ENCODE measurements around the gene ZNF710. TPM values are rescaled to one million over a fixed set of nuclear protein-coding genes. Genes with fewer than 3 reads are reported as not detected.

Gene ZNF710
- total RNA-seq, 1 donor from 2014 or later = 25.2 TPM

DNA sequence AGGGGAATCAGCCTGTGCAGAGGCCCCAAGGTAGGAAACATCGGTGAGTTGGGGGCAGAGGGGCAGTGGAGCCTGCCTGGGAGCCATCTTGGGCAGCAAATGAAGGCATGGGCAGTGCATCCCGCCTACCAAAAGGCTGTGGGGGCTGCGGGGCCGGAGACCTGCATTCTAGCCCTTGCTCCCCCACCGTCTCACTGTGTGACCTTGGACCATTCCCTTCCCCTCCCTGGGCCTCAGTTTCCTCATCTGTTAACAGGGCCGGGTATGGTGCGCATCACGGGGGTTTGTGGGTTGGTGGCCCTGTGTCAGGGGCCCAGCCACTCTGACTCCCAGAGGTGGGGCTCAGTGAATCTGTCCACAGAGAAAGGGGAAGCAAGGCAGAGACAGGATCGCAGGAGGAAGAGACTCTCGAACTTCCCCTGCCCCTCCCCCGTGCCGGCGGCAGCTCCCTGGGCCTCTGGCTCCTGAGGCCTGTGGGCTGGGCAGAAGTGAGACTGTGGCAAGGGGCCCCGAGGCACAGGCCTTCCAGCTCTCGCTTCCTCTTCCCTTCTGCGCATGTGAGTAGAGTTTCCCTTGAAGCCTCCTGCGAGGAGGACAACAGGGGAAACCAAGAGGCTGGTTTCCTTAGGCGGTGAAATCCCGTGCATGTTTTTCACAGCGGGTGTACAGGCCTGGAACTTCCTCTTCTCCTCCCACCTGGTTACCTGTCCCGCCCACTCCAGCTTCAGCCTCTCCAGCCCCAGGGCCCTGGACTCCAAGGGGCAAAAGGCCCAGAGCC, 58.3 kb downstream of the ZNF710 start:
- DNase-seq = no peak
- H3K4me3 Mint-ChIP-seq (ENCODE audit: unreplicated experiment) = no peak overlapping the region
- peaks cover 15% of the 10 kb centered on the region for H3K4me1 Mint-ChIP-seq (ENCODE audit: low read depth, unreplicated experiment)
- H3K27me3 Mint-ChIP-seq (ENCODE audit: unreplicated experiment) = peaks cover 7% of the 10 kb centered on the region
- no peak overlapping the region for H3K27ac Mint-ChIP-seq (ENCODE audit: unreplicated experiment)
- peaks cover 8% of the 10 kb centered on the region for H3K9me3 Mint-ChIP-seq (ENCODE audit: unreplicated experiment)
- TF ChIP-seq, protein P1, sequence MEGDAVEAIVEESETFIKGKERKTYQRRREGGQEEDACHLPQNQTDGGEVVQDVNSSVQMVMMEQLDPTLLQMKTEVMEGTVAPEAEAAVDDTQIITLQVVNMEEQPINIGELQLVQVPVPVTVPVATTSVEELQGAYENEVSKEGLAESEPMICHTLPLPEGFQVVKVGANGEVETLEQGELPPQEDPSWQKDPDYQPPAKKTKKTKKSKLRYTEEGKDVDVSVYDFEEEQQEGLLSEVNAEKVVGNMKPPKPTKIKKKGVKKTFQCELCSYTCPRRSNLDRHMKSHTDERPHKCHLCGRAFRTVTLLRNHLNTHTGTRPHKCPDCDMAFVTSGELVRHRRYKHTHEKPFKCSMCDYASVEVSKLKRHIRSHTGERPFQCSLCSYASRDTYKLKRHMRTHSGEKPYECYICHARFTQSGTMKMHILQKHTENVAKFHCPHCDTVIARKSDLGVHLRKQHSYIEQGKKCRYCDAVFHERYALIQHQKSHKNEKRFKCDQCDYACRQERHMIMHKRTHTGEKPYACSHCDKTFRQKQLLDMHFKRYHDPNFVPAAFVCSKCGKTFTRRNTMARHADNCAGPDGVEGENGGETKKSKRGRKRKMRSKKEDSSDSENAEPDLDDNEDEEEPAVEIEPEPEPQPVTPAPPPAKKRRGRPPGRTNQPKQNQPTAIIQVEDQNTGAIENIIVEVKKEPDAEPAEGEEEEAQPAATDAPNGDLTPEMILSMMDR (IDR thresholded peaks at IDR 0.05; ENCODE audit: partially characterized antibody, unreplicated experiment) = no peak
- no peaks in the 10 kb centered on the region for H3K36me3 Mint-ChIP-seq (ENCODE audit: unreplicated experiment)

DNA sequence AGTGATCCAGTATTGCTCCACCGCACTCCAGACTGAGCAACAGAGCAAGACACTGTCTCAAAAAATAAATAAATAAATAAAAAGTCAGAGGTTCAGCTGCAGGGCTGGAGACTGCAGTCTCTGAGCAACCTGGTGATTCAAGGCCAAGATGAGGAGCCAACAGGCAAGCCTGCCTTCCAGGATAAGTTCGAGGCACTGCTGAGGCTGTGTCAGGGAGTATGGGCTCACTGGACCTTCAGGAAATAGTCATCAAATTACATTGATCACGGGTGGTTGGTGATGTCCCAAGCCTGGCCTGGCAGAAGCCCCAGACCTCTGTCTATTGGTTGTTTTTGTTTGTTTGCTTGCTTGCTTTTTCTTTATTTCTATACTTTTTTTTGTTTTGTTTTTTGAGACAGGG, 59.7 kb downstream of the ZNF710 start:
- TF ChIP-seq, protein P1 (IDR thresholded peaks at IDR 0.05; ENCODE audit: partially characterized antibody, unreplicated experiment) = no peak
- Mint-ChIP-seq H3K4me3 (ENCODE audit: unreplicated experiment) (no peak overlapping the region), H3K4me1 (ENCODE audit: low read depth, unreplicated experiment) (peaks cover 10% of the 10 kb centered on the region), H3K27me3 (ENCODE audit: unreplicated experiment) (peaks cover 5% of the 10 kb centered on the region), H3K27ac (ENCODE audit: unreplicated experiment) (no peak overlapping the region), H3K36me3 (ENCODE audit: unreplicated experiment) (no peaks in the 10 kb centered on the region), H3K9me3 (ENCODE audit: unreplicated experiment) (peaks cover 6% of the 10 kb centered on the region)
- DNase-seq = no peak

DNA sequence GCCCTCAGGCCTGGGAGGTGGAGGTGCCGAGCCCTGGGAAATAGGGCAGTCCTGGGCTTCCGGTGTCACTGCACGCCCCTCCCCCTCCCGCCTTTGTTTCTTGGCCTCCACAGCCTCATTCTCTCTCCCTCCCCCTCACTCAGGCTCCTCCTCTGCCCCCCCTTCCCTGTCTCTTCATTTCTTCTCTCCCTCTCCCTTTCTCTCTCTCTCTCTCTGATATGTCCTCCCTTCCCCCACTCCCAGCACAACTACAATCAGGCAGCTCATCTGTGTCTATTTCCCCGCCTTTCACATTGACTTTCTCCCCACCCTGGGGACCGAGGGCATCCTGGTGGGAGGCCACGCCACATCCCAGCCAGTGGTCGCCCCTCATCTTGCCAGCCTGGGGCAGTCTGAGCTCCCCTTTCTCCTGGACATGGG, 60.9 kb downstream of the ZNF710 start:
- no peaks in the 10 kb centered on the region for H3K36me3 Mint-ChIP-seq (ENCODE audit: unreplicated experiment)
- DNase-seq = peak; percentile 75
- H3K27me3 Mint-ChIP-seq (ENCODE audit: unreplicated experiment) = peaks cover 4% of the 10 kb centered on the region
- TF ChIP-seq, protein P1 (IDR thresholded peaks at IDR 0.05; ENCODE audit: partially characterized antibody, unreplicated experiment) = no peak
- peaks cover 6% of the 10 kb centered on the region for H3K9me3 Mint-ChIP-seq (ENCODE audit: unreplicated experiment)
- peak overlapping the region; percentile 84 for H3K27ac Mint-ChIP-seq (ENCODE audit: unreplicated experiment)
- H3K4me1 Mint-ChIP-seq (ENCODE audit: low read depth, unreplicated experiment) = peaks cover 10% of the 10 kb centered on the region
- no peak overlapping the region for H3K4me3 Mint-ChIP-seq (ENCODE audit: unreplicated experiment)

DNA sequence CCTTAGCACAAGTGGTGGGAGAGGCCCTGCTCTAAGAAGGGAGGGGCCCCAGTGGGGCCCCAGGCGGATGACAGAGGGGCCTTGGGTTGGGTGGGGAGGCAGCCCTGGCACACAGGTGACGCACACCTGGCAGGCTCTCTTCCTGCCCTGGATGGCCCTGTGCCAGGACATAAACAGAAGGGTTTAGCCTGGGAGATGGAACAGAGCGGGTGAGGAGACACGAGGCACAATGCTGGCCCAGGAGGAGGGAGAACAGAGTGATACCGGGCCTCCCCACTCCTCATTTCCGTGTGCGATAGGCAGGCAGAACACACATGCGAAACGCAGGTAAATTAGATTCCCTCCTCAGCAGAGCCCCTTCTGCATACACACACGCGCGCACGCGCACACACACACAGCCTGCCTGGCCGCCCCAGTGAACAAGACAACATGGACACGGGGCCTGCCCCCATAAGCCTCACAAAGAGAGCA, 61.4 kb downstream of the ZNF710 start:
- Mint-ChIP-seq H3K9me3 (ENCODE audit: unreplicated experiment) (peaks cover 6% of the 10 kb centered on the region), H3K4me1 (ENCODE audit: low read depth, unreplicated experiment) (peaks cover 10% of the 10 kb centered on the region), H3K27me3 (ENCODE audit: unreplicated experiment) (peaks cover 3% of the 10 kb centered on the region), H3K27ac (ENCODE audit: unreplicated experiment) (peak overlapping the region; percentile 84), H3K4me3 (ENCODE audit: unreplicated experiment) (no peak overlapping the region), H3K36me3 (ENCODE audit: unreplicated experiment) (no peaks in the 10 kb centered on the region)
- no peak for DNase-seq
- TF ChIP-seq, protein P1 (IDR thresholded peaks at IDR 0.05; ENCODE audit: partially characterized antibody, unreplicated experiment) = no peak

All from glutamatergic neuron (in vitro differentiated cells).